H1 (cell line): ENCODE results near the gene CLDN9. TPM values are rescaled to one million over a fixed set of nuclear protein-coding genes. Genes with fewer than 3 reads are reported as not detected.

ENCODE experiments used
- CTCF ChIA-PET: fragments of 300-600 bp; sonication (Branson Sonifier 250); formaldehyde crosslinking; loops from one replicate; lab custom pipeline; 2021; ENCODE audit not compliant: partially characterized antibody; lab: Charles Lee
- POLR2A ChIA-PET: fragments of 300-600 bp; sonication (Branson Sonifier 250); formaldehyde crosslinking; loops from one replicate; lab custom pipeline; 2021; ENCODE audit warnings: inconsistent platforms; ENCODE audit not compliant: partially characterized antibody; lab: Charles Lee
- DNase-seq, 2 experiments: peaks; one replicate each; pipeline versions ENCODE4 v3.0.0 to v3.0.0-alpha.2; 2010 to 2022; ENCODE audit warnings: low spot score in 2 of 2, low read depth in 1 of 2, mixed read lengths in 1 of 2
- FAIRE-seq: peaks from 2 replicates; lab custom pipeline; 2011; peaks lifted over from hg19 to GRCh38; lab: Jason Lieb, UNC
- H2AFZ ChIP-seq: 2 replicates; pipeline ENCODE4 v1.8.1; 2012; ENCODE audit warnings: low read length, inconsistent platforms
- H2AK5ac ChIP-seq: 2 replicates; pipeline ENCODE4 v1.6.1; 2013; ENCODE audit warnings: low read depth, low read length
- H2BK120ac ChIP-seq: replicated peaks from 2 replicates; pipeline ENCODE3; 2013; ENCODE audit warnings: low read depth, low read length, inconsistent platforms
- H2BK12ac ChIP-seq: 2 replicates; pipeline ENCODE4 v1.6.1; 2013; ENCODE audit warnings: low read depth, low read length
- H2BK15ac ChIP-seq: 2 replicates; pipeline ENCODE4 v1.6.1; 2013; ENCODE audit warnings: low read length
- H2BK20ac ChIP-seq: 2 replicates; pipeline ENCODE4 v1.6.1; 2013; ENCODE audit warnings: low read length
- H2BK5ac ChIP-seq: 2 replicates; pipeline ENCODE4 v1.6.1; 2013; ENCODE audit warnings: low read depth, low read length
- H3K14ac ChIP-seq: 2 replicates; pipeline ENCODE4 v1.6.1; 2013; ENCODE audit warnings: inconsistent platforms; ENCODE audit not compliant: insufficient read length
- H3K18ac ChIP-seq: 2 replicates; pipeline ENCODE4 v1.6.1; 2013; ENCODE audit warnings: low read length; ENCODE audit errors: extremely low read depth
- H3K23ac ChIP-seq: 2 replicates; pipeline ENCODE4 v1.6.1; 2013; ENCODE audit warnings: inconsistent platforms; ENCODE audit not compliant: insufficient read length
- H3K23me2 ChIP-seq: 2 replicates; pipeline ENCODE4 v1.6.1; 2013; ENCODE audit warnings: low read depth, low read length
- H3K27ac ChIP-seq: 2 replicates; pipeline ENCODE4 v1.6.1; 2011; ENCODE audit warnings: low read depth, low read length, inconsistent platforms
- H3K27me3 ChIP-seq, 4 experiments: replicated peaks in 1 of 4; 1 replicate in 1 of 4; 2 replicates in 3 of 4; pipeline versions ENCODE4 v1.6.1 to v1.8.1; 2011 to 2013; ENCODE audit warnings: low read length in 3 of 4, mild to moderate bottlenecking in 3 of 4, inconsistent platforms in 2 of 4, mixed read lengths in 2 of 4, moderate library complexity in 1 of 4; ENCODE audit not compliant: control insufficient read depth in 3 of 4, insufficient read depth in 3 of 4; ENCODE audit errors: extremely low read depth in 1 of 4
- H3K36me3 ChIP-seq, 4 experiments: 2 replicates each; pipeline versions ENCODE4 v1.6.1 to v1.8.1; 2011 to 2013; ENCODE audit warnings: mild to moderate bottlenecking in 4 of 4, low read length in 3 of 4, moderate library complexity in 2 of 4, control low read depth in 1 of 4, inconsistent platforms in 1 of 4; ENCODE audit not compliant: insufficient read depth in 4 of 4, control insufficient read depth in 2 of 4
- H3K4ac ChIP-seq: replicated peaks from 2 replicates; pipeline ENCODE3; 2013; ENCODE audit warnings: low read length, low read depth, mixed read lengths, inconsistent platforms; ENCODE audit not compliant: insufficient read length
- H3K4me1 ChIP-seq, 4 experiments: replicated peaks in 1 of 4; 1 replicate in 1 of 4; 2 replicates in 3 of 4; pipeline versions ENCODE4 v1.6.1 to v1.8.1; 2011 to 2013; ENCODE audit warnings: low read length in 3 of 4, inconsistent platforms in 2 of 4, mixed read lengths in 1 of 4; ENCODE audit not compliant: insufficient read depth in 4 of 4, control insufficient read depth in 3 of 4
- H3K4me2 ChIP-seq, 2 experiments: 2 replicates each; pipeline versions ENCODE4 v1.6.1 to v1.8.1; 2011 to 2013; ENCODE audit warnings: low read depth in 2 of 2, low read length in 2 of 2, control low read depth in 1 of 2, inconsistent platforms in 1 of 2, mild to moderate bottlenecking in 1 of 2; ENCODE audit not compliant: insufficient read depth in 1 of 2
- H3K4me3 ChIP-seq, 4 experiments: fragments of 200-600, 300-600 bp in 1 of 4; sonication (generic), shearing (Covaris generic), sonication (Bioruptor Twin) in 1 of 4; 2 replicates each; pipeline versions ENCODE4 v1.5.1 to v1.8.1; 2011 to 2016; ENCODE audit warnings: low read length in 4 of 4, low read depth in 3 of 4, control low read depth in 2 of 4, inconsistent platforms in 2 of 4, mild to moderate bottlenecking in 2 of 4, mixed read lengths in 1 of 4, moderate library complexity in 1 of 4; ENCODE audit not compliant: insufficient read depth in 2 of 4; ENCODE audit errors: extremely low read depth in 1 of 4
- H3K56ac ChIP-seq: replicated peaks from 2 replicates; pipeline ENCODE3; 2013; ENCODE audit warnings: low read depth, mild to moderate bottlenecking, mixed read lengths, low read length, inconsistent platforms; ENCODE audit not compliant: insufficient read length
- H3K79me1 ChIP-seq: 2 replicates; pipeline ENCODE4 v1.6.1; 2013; ENCODE audit warnings: low read depth, low read length, control low read depth
- H3K79me2 ChIP-seq, 2 experiments: 2 replicates each; pipeline versions ENCODE4 v1.6.1 to v1.8.1; 2012 to 2013; ENCODE audit warnings: low read length in 2 of 2, mild to moderate bottlenecking in 2 of 2, inconsistent platforms in 1 of 2; ENCODE audit not compliant: insufficient read depth in 2 of 2, control insufficient read depth in 1 of 2
- H3K9ac ChIP-seq, 4 experiments: replicated peaks in 1 of 4; 1 replicate in 1 of 4; 2 replicates in 3 of 4; pipeline versions ENCODE4 v1.6.1 to v1.8.1; 2011 to 2013; ENCODE audit warnings: low read depth in 3 of 4, low read length in 3 of 4, control low read depth in 2 of 4, mild to moderate bottlenecking in 2 of 4, moderate library complexity in 2 of 4, inconsistent platforms in 1 of 4; ENCODE audit errors: extremely low read depth in 1 of 4
- H3K9me3 ChIP-seq, 2 experiments: 2 replicates each; pipeline versions ENCODE4 v1.6.1 to v1.8.1; 2012 to 2013; ENCODE audit warnings: mild to moderate bottlenecking in 2 of 2, moderate library complexity in 2 of 2, control low read depth in 1 of 2, inconsistent platforms in 1 of 2, low read depth in 1 of 2, low read length in 1 of 2, mixed read lengths in 1 of 2; ENCODE audit not compliant: insufficient read depth in 2 of 2
- H4K20me1 ChIP-seq, 2 experiments: replicated peaks in 1 of 2; 2 replicates each; pipeline versions ENCODE3 to v1.8.1; 2011 to 2013; ENCODE audit warnings: inconsistent platforms in 2 of 2, low read length in 2 of 2, mild to moderate bottlenecking in 1 of 2; ENCODE audit not compliant: insufficient read depth in 2 of 2, control insufficient read depth in 1 of 2
- H4K5ac ChIP-seq: 2 replicates; pipeline ENCODE4 v1.6.1; 2013; ENCODE audit warnings: low read length, low read depth, mixed read lengths, inconsistent platforms; ENCODE audit not compliant: insufficient read length
- H4K8ac ChIP-seq: 2 replicates; pipeline ENCODE4 v1.8.0; 2013; ENCODE audit warnings: mild to moderate bottlenecking, moderate library complexity, low read length, inconsistent platforms; ENCODE audit not compliant: insufficient read depth; ENCODE audit errors: extremely low read depth
- H4K91ac ChIP-seq: replicated peaks from 2 replicates; pipeline ENCODE3; 2013; ENCODE audit warnings: low read length, mixed read lengths, inconsistent platforms; ENCODE audit not compliant: insufficient read length
- GABPA ChIP-seq: IDR thresholded peaks from 2 replicates; pipeline ENCODE4 v1.6.1; 2011; ENCODE audit warnings: mild to moderate bottlenecking, low read length, moderate library complexity, borderline replicate concordance; ENCODE audit not compliant: insufficient read depth
- KDM1A ChIP-seq: fragments of 200-600, 300-600 bp; sonication (generic); IDR thresholded peaks from 2 replicates; pipeline ENCODE4 v1.7.1; 2016; ENCODE audit warnings: mild to moderate bottlenecking, low read length, borderline replicate concordance
- KDM4A ChIP-seq: IDR thresholded peaks from one replicate; pipeline ENCODE4 v1.7.1; 2012; ENCODE audit warnings: low read depth, mild to moderate bottlenecking, moderate library complexity, low read length, inconsistent platforms; ENCODE audit not compliant: severe bottlenecking
- RBBP5 ChIP-seq: IDR thresholded peaks from 2 replicates; pipeline ENCODE4 v1.7.1; 2012; ENCODE audit warnings: low read depth, mild to moderate bottlenecking, inconsistent platforms, low read length, moderate library complexity, borderline replicate concordance
- SIN3A ChIP-seq, 2 experiments: IDR thresholded peaks in 1 of 2; conservative IDR thresholded peaks in 1 of 2; 2 replicates each; pipeline ENCODE4 v1.6.1; 2011 to 2012; ENCODE audit warnings: low read length in 2 of 2, improper control_type of control experiment in 1 of 2, low read depth in 1 of 2, mild to moderate bottlenecking in 1 of 2
- WGBS, 2 experiments: shearing (Covaris generic) in 1 of 2; methylation state at CpG; one replicate each; pipeline versions ENCODE4 v1.1.6 to v1.1.7; 2013 to 2015; ENCODE audit warnings: low lambda C conversion rate in 2 of 2, mixed read lengths in 2 of 2, inconsistent platforms in 1 of 2, low coverage in 1 of 2, missing lambda C conversion rate in 1 of 2; ENCODE audit not compliant: insufficient replicate concordance in 2 of 2, insufficient coverage in 1 of 2, insufficient read length in 1 of 2; ENCODE audit errors: extremely low coverage in 1 of 2, missing lambda C conversion rate in 1 of 2; 5-methylcytosine and 5-hydroxymethylcytosine counted together
- polyA plus RNA-seq, 7 experiments: library from polyadenylated mRNA; depleted of rRNA in 3 of 7; stranded (reverse) in 5 of 7; unstranded in 2 of 7; fragments of >200 nt in 5 of 7; fragments of 200-250 nt in 2 of 7; gene quantifications; 1 replicate in 5 of 7; 2 replicates in 1 of 7; 4 replicates in 1 of 7; pipeline versions ENCODE4 v1.2.1 to v1.2.3, GENCODE V29; 2011 to 2013; ENCODE audit warnings: missing spikeins in 2 of 7, mixed read lengths in 2 of 7
- total RNA-seq: library from RNA; stranded (reverse); fragmentation: NEBNext Ultra II Directional; extraction: Animal tissue kit (Norgen Biotek cat#: 25700); gene quantifications from 2 replicates; pipeline ENCODE4 v1.2.1, GENCODE V29; 2021

The CLDN9 gene
- total and polyA plus RNA-seq, 2 of the 8 experiments (the other 6 are each of a cell fraction or from before 2014, with no cell fraction given): 0.60 to 0.89 TPM

- Histone ChIP-seq H2BK5ac (peak overlapping the region; percentile 52), H2AK5ac (peak overlapping the region; percentile 92; the same call in 1 of the 2 replicates), H3K23ac (no peak overlapping the region), H4K20me1 (peaks cover 16 to 31% of the 10 kb centered on the region in 2 experiments), H2AFZ (no peak overlapping the region), H3K9me3 (no peaks in the 10 kb centered on the region), H2BK12ac (peak overlapping the region; percentile 84; the same call in 1 of the 2 replicates), H3K56ac (no peak overlapping the region), H2BK15ac (no peak overlapping the region), H4K5ac (no peak overlapping the region), H3K36me3 (peaks cover 6 to 20% (median 12%) of the 10 kb centered on the region in 4 experiments; a peak in 7 of 8 replicates), H3K18ac (peak overlapping the region; percentile 96), H3K79me2 (peaks cover 8 to 24% of the 10 kb centered on the region in 2 experiments), H3K4ac (peak overlapping the region; percentile 69), H3K23me2 (peaks cover 33% of the 10 kb centered on the region), H4K8ac (peak overlapping the region; percentile 43), H3K14ac (no peak overlapping the region), H3K9ac (peak overlapping the region in 1 of 4 experiments; percentile 9; a peak in 2 of 7 replicates), H3K4me3 (peak overlapping the region; percentile 32 to 58 (median 46)), H3K27me3 (no peaks in the 10 kb centered on the region; a peak in 1 of 7 replicates), H4K91ac (peak overlapping the region; percentile 34), H3K4me1 (peaks cover 17 to 70% (median 57%) of the 10 kb centered on the region in 4 experiments), H2BK20ac (peak overlapping the region; percentile 80; the same call in 1 of the 2 replicates), H3K27ac (no peak overlapping the region), H2BK120ac (no peak overlapping the region), H3K4me2 (peak overlapping the region; percentile 80), H3K79me1 (peaks cover 11% of the 10 kb centered on the region; the same call in 1 of the 2 replicates)
- no peak for FAIRE-seq
- WGBS, 2 experiments: 7% methylated on average over 16 of the region's 19 CpGs; no CpG with 5 or more reads in 1 of the 2 experiments
- TF ChIP-seq RBBP5: peak; percentile 46
- no peak for TF ChIP-seq KDM1A
- TF ChIP-seq SIN3A (conservative IDR thresholded peaks at IDR 0.05 in 1 of 2, IDR thresholded peaks at IDR 0.05 in 1 of 2; ENCODE audit: low read depth in 1 of 2, low read length in 2 of 2): peak in 1 of 2 experiments; percentile 15; a peak in 1 of 4 replicates
- 0 out of 2 replicates have a peak, but pooled peaks have one; percentile 36 for TF ChIP-seq GABPA
- TF ChIP-seq KDM4A: no peak
- ChIA-PET POLR2A (interaction anchor here (0.6 to 35.7 kb wide), 22 partner anchors 5 to 135 kb away, joined by 3 to 1808 read pairs (median 4); partner anchors contain the start of genes BICDL2, CLDN6, CLDN9 and HCFC1R1), CTCF (interaction anchor here (0.6 to 17.3 kb wide), 7 partner anchors 8 to 137 kb away, joined by 3 to 639 read pairs (median 4); partner anchors contain the start of genes BICDL2, CLDN6, HCFC1R1 and KREMEN2)
- DNase-seq: peak in 1 of 2 experiments; percentile 81
These were observed 477 bp upstream of the CLDN9 start for GRCh38 chr16:3012246-3012645.
